SU-DHL-6 (cell line): ENCODE results near the gene C11orf58.

Experiments used
- H2AFZ ChIP-seq: fragments of 200-600 bp; sonication (generic); 2 replicates; pipeline ENCODE4 v1.6.1; 2014; ENCODE audit warnings: low read depth, mild to moderate bottlenecking, moderate library complexity, mixed read lengths, antibody characterized with exemption, low read length; ENCODE audit not compliant: severe bottlenecking
- H3F3A ChIP-seq: fragments of 200-600 bp; shearing (Covaris generic); 2 replicates; pipeline ENCODE4 v1.6.0; 2016; ENCODE audit warnings: antibody characterized with exemption, mild to moderate bottlenecking; ENCODE audit not compliant: insufficient read depth
- H3K27ac ChIP-seq: fragments of 200-600 bp; sonication (generic); 2 replicates; pipeline ENCODE4 v1.5.1; 2016; ENCODE audit warnings: low read depth, mild to moderate bottlenecking, low read length, moderate library complexity, mixed read lengths
- H3K27me3 ChIP-seq: fragments of 200-600 bp; sonication (generic), shearing (Covaris generic); 2 replicates; pipeline ENCODE4 v1.6.0; 2014; ENCODE audit warnings: mild to moderate bottlenecking, low read length
- H3K36me3 ChIP-seq: fragments of 200-600 bp; sonication (generic); 2 replicates; pipeline ENCODE4 v1.6.1; 2014; ENCODE audit warnings: mild to moderate bottlenecking, low read length, mixed read lengths
- H3K4me2 ChIP-seq: fragments of 300-600, 200-600 bp; shearing (Covaris generic), sonication (generic); 2 replicates; pipeline ENCODE4 v1.6.0; 2014; ENCODE audit warnings: low read length, low read depth, mild to moderate bottlenecking; ENCODE audit not compliant: poor library complexity, severe bottlenecking
- H3K4me3 ChIP-seq: fragments of 200-600 bp; sonication (generic); 2 replicates; pipeline ENCODE4 v1.5.1; 2014; ENCODE audit warnings: antibody characterized with exemption, low read length, mild to moderate bottlenecking, mixed read lengths; ENCODE audit not compliant: insufficient read depth, poor library complexity, severe bottlenecking
- H3K79me2 ChIP-seq: fragments of 200-600 bp; sonication (generic); 2 replicates; pipeline ENCODE4 v1.6.1; 2014; ENCODE audit warnings: mild to moderate bottlenecking, low read length, moderate library complexity; ENCODE audit not compliant: insufficient read depth
- H3K9ac ChIP-seq: fragments of 200-600 bp; sonication (generic); 2 replicates; pipeline ENCODE4 v1.7.0; 2014; ENCODE audit warnings: mild to moderate bottlenecking, low read length
- H3K9me2 ChIP-seq: fragments of 200-600 bp; sonication (generic); replicated peaks from 2 replicates; pipeline ENCODE4 v1.6.1; 2014; ENCODE audit warnings: low read length; ENCODE audit not compliant: insufficient read depth
- H3K9me3 ChIP-seq: fragments of 200-600 bp; sonication (generic); 2 replicates; pipeline ENCODE4 v1.6.1; 2014; ENCODE audit warnings: low read length, mixed read lengths; ENCODE audit not compliant: insufficient read depth
- H4K20me1 ChIP-seq: fragments of 200-600 bp; sonication (generic); 2 replicates; pipeline ENCODE4 v1.6.1; 2014; ENCODE audit warnings: low read depth, mild to moderate bottlenecking, antibody characterized with exemption, low read length, moderate library complexity, mixed read lengths
- EZH2phosphoT487 ChIP-seq: fragments of 200-600 bp; sonication (generic), shearing (Covaris generic); conservative IDR thresholded peaks from 2 replicates; pipeline ENCODE4 v1.6.1; 2018; ENCODE audit warnings: mild to moderate bottlenecking, antibody characterized with exemption, low read length, moderate library complexity, mixed read lengths
- TF ChIP-seq, protein P1 (sequence below): fragments of 200-600 bp; sonication (generic); IDR thresholded peaks from one replicate; pipeline ENCODE4 v1.5.1; 2017; ENCODE audit warnings: antibody characterized with exemption, mild to moderate bottlenecking, low read length, moderate library complexity; ENCODE audit not compliant: insufficient read depth, poor library complexity, severe bottlenecking

Gene C11orf58

DNA sequence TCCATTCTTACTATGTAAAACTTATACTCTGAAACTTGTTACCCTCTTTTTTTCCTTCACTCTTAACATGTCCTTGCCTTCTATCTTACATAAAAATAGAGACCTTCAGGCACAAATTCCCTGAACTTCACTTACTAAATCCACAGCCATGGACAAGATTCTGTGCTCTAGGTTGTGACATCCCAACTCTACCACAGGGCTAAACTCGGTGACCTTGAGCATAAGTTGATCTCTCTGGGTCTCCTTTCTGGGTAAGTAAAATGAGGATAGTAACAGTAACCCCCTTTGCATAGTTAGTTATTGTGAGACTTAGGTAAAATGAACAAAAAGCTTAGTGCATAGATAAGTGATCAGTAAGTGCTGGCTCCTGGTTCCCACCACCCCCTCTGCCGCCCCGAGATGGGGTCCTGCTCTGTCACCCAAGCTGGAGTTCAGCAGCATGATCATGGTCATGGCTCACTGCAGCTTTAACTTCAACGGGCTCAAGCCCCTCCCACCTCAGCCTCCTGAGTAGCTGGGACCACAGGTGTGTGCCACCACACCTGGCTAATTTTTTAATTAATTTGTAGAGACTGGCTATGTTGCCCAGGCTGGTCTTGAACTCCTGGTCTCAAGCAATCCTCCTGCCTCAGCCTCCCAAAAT is 20.1 kb downstream of the C11orf58 start:
- H3K4me3 ChIP-seq = no peak overlapping the region
- H3K9me3 ChIP-seq = no peaks in the 10 kb centered on the region
- H3K4me2 ChIP-seq = no peak overlapping the region
- H3F3A ChIP-seq = 0 out of 2 replicates have a peak, but pooled peaks cover 6% of the 10 kb centered on the region
- H3K36me3 ChIP-seq = peaks cover 20% of the 10 kb centered on the region; the same call in 1 of the 2 replicates
- H2AFZ ChIP-seq = no peak overlapping the region
- no peaks in the 10 kb centered on the region for H3K27me3 ChIP-seq
- no peaks in the 10 kb centered on the region for H4K20me1 ChIP-seq
- H3K27ac ChIP-seq = no peak overlapping the region
- no peaks in the 10 kb centered on the region for H3K9me2 ChIP-seq
- H3K9ac ChIP-seq = no peak overlapping the region
- no peak for TF ChIP-seq EZH2phosphoT487
- TF ChIP-seq, protein P1, sequence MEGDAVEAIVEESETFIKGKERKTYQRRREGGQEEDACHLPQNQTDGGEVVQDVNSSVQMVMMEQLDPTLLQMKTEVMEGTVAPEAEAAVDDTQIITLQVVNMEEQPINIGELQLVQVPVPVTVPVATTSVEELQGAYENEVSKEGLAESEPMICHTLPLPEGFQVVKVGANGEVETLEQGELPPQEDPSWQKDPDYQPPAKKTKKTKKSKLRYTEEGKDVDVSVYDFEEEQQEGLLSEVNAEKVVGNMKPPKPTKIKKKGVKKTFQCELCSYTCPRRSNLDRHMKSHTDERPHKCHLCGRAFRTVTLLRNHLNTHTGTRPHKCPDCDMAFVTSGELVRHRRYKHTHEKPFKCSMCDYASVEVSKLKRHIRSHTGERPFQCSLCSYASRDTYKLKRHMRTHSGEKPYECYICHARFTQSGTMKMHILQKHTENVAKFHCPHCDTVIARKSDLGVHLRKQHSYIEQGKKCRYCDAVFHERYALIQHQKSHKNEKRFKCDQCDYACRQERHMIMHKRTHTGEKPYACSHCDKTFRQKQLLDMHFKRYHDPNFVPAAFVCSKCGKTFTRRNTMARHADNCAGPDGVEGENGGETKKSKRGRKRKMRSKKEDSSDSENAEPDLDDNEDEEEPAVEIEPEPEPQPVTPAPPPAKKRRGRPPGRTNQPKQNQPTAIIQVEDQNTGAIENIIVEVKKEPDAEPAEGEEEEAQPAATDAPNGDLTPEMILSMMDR = no peak
- no peaks in the 10 kb centered on the region for H3K79me2 ChIP-seq

DNA sequence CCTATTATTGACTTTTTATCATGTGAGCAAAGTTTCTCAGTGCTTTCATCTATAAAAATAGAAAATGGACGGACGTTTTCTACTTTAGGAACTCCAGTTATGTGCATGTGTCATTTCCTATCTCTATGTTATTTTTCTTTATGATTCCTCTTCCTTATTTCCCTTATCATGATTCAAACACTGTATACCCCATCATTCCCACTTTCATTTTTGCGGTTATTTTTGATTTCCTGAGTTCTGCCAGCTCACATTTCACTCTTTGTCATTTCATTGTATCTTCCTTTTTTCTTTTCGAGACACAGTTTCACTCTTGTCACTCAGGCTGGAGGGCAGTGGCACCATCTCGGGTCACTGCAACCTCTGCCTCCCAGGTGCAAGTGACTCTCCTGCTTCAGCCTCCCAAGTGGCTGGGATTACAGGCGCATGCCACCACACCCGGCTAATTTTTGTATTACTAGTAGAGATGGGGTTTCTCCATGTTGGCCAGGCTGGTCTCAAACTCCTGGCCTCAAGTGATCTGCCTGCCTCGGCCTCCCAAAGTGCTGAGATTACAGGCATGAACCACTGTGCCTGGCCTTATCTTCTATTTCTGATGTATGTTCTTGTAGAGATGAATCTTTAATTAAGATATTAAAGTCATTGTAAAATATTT is 21.5 kb downstream of the C11orf58 start:
- 0 out of 2 replicates have a peak, but pooled peaks cover 6% of the 10 kb centered on the region for H3F3A ChIP-seq
- H4K20me1 ChIP-seq = no peaks in the 10 kb centered on the region
- no peak overlapping the region for H2AFZ ChIP-seq
- H3K27ac ChIP-seq = no peak overlapping the region
- H3K79me2 ChIP-seq = no peaks in the 10 kb centered on the region
- H3K9me2 ChIP-seq = no peaks in the 10 kb centered on the region
- no peak overlapping the region for H3K4me2 ChIP-seq
- no peak overlapping the region for H3K9ac ChIP-seq
- H3K27me3 ChIP-seq = no peaks in the 10 kb centered on the region
- H3K9me3 ChIP-seq = no peaks in the 10 kb centered on the region
- H3K4me3 ChIP-seq = no peak overlapping the region
- peaks cover 16% of the 10 kb centered on the region; the same call in 1 of the 2 replicates for H3K36me3 ChIP-seq
- TF ChIP-seq, protein P1 = no peak
- TF ChIP-seq EZH2phosphoT487 = no peak

DNA sequence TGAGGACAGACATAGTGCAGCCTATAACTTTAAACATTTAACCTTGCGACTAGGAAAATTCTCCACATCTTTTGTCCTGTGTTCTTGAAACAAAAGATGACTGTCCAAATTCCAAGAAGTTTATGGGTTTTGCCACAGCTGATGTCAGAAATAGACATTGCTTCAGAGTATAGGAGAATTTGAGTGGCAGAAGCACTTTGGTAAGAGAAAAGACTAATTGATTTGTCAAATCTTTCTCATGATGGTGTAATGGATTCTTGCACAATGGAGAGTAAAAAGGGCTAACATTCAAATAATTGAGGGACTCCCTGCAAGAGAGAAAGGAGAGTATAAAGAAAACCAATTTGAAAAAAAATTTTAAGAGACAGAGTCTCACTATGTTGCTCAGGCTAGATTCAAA is 25.3 kb downstream of the C11orf58 start:
- Histone ChIP-seq H3K9me3 (no peaks in the 10 kb centered on the region), H3K4me2 (no peak overlapping the region), H3K27me3 (no peaks in the 10 kb centered on the region), H3K9ac (no peak overlapping the region), H3K79me2 (no peaks in the 10 kb centered on the region), H3K4me3 (no peak overlapping the region), H2AFZ (no peak overlapping the region), H3K36me3 (no peaks in the 10 kb centered on the region), H4K20me1 (no peaks in the 10 kb centered on the region), H3F3A (0 out of 2 replicates have a peak, but pooled peaks cover 6% of the 10 kb centered on the region), H3K9me2 (no peaks in the 10 kb centered on the region), H3K27ac (no peak overlapping the region)
- no peak for TF ChIP-seq EZH2phosphoT487
- TF ChIP-seq, protein P1 = no peak
